ENCODE measurements around the gene WDR20.
"Not testable (repeated sequence)": the region's sequence is repeated elsewhere in the genome, so short reads cannot be mapped to it uniquely, and the experiment has no call there.

Gene WDR20

GRCh38 chr14:102230481-102231210 lies 90.9 kb downstream of the WDR20 start:
- DNase-seq (ENCODE audit: extremely low spot score, insufficient read length, low read depth) (no peak), FAIRE-seq (no peak)

- DNase-seq (ENCODE audit: extremely low spot score, insufficient read length, low read depth) (no peak), FAIRE-seq (no peak)
Observed at GRCh38 chr14:102231476-102232347, 92.0 kb downstream of the WDR20 start.

DNA sequence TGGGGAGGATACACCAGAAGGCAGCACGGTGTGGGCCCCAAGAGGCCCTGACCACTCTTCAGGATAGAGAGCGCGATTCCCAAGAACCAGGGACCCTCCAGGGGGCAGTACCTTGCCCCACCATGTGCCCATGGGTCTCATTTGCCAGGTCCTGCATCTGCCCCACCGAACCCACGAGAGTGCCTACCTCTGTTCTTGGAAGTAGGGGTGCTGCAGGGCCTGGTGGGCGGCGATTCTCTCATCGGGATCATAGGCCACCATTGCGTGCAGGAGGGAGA lies 92.6 kb downstream of the WDR20 start:
- no peak for FAIRE-seq

DNA sequence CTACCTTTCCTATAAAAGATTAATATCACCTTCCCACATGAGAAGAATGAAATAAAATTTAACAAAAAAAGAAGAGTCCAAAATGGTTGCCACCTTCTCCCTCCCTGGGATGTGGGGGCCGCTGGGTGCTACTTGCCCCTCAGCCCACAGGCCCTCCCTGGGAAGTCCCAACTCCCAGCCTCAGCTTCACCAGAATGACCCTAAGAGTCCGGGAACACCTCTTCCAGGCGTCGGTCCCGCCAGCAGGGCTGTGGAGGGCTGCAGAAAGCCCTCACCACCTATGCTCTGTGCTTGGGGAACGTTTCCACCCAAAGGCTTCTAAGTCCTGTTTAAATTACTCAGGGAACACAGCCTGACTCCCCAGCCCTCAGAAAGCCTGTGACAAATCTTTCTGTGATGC lies 93.4 kb downstream of the WDR20 start:
- FAIRE-seq, result no peak

More for the DNA sequence above, 92.6 kb downstream of the WDR20 start:
- no peak for DNase-seq (ENCODE audit: extremely low spot score, insufficient read length, low read depth)

GRCh38 chr14:102234331-102235264 lies 94.9 kb downstream of the WDR20 start:
- DNase-seq (ENCODE audit: extremely low spot score, insufficient read length, low read depth) (no peak), FAIRE-seq (no peak)

More for the DNA sequence above, 93.4 kb downstream of the WDR20 start:
- DNase-seq (ENCODE audit: extremely low spot score, insufficient read length, low read depth), result no peak

- DNase-seq (ENCODE audit: extremely low spot score, insufficient read length, low read depth), result peak; percentile 74
- FAIRE-seq, result peak; percentile 84
Observed at GRCh38 chr14:102235275-102235897, 95.7 kb downstream of the WDR20 start.

GRCh38 chr14:102236026-102236425 lies 96.3 kb downstream of the WDR20 start:
- no peak for DNase-seq (ENCODE audit: extremely low spot score, insufficient read length, low read depth)
- FAIRE-seq, result no peak

- no peak for DNase-seq (ENCODE audit: extremely low spot score, insufficient read length, low read depth)
- no peak for FAIRE-seq
Observed at GRCh38 chr14:102238131-102238530, 98.4 kb downstream of the WDR20 start.

- no peak for FAIRE-seq
- DNase-seq (ENCODE audit: extremely low spot score, insufficient read length, low read depth), result no peak
Observed at GRCh38 chr14:102238766-102239165, 99.1 kb downstream of the WDR20 start.

- no peak for FAIRE-seq
Observed at GRCh38 chr14:102239231-102239630, 99.5 kb downstream of the WDR20 start.

DNA sequence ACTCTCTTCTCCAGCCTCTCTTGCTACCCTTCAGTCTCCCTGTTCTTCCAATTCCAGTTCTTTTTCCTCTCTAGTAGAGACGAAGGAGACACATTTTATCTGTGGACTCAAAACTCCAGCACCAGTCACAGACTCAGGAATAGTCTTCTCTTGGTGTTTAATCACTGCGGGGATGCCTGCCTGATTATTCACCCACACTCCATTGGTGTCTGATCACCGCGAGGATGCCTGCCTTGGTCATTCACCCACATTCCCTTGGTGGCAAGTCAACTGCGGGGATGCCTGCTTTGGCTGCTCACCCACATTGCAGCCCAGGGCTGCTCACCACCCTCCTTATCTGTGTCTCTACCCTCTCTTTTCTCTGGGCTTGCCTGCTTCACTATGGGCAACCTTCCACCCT lies 100.8 kb downstream of the WDR20 start:
- DNase-seq (ENCODE audit: extremely low spot score, insufficient read length, low read depth); FAIRE-seq: not testable (repeated sequence)

More at GRCh38 chr14:102239231-102239630, 99.5 kb downstream of the WDR20 start:
- DNase-seq (ENCODE audit: extremely low spot score, insufficient read length, low read depth), result no peak

DNA sequence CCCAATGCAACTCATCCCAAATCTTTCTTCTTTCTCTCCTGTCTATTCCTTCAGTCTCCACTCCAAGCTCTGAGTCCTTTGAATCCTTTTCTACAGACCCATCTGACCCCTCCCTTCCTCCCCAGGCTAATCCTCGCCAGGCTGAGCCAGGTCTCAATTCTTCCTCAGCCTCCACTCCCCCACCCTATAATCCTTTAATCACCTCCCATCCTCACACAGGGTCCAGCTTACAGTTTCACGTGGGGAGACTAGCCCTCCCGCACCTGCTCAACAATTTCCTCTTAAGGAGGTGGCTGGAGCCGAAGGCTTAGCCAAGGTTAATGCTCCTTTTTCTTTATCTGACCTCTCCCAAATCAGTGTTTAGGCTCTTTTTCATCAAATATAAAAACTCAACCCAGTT lies 101.5 kb downstream of the WDR20 start:
- DNase-seq (ENCODE audit: extremely low spot score, insufficient read length, low read depth) (no peak), FAIRE-seq (no peak)

- FAIRE-seq; DNase-seq (ENCODE audit: extremely low spot score, insufficient read length, low read depth): not testable (repeated sequence)
Observed at GRCh38 chr14:102243795-102244194, 104.1 kb downstream of the WDR20 start.

GRCh38 chr14:102246071-102246470 lies 106.4 kb downstream of the WDR20 start:
- DNase-seq (ENCODE audit: extremely low spot score, insufficient read length, low read depth) (no peak), FAIRE-seq (no peak)

DNA sequence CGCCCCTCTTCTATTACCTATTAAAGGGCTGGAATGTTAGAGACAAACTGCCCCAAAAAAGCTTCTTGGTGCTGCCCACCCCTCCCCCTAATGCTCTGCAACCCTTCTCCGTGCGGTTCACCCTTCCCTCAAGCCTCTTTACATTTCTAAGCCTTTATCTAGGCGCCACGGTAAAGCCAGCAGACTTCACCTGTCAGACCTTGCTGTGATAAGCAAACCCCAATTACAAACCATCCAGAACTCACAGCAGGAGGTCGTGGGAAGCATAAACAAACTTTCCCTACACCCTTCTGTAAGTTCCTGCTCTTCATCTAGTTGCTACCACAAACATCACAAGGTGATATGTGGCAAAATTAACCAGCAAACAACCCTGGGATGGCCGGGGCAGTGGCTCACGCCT lies 108.4 kb downstream of the WDR20 start:
- no peak for DNase-seq (ENCODE audit: extremely low spot score, insufficient read length, low read depth)
- FAIRE-seq, result no peak

GRCh38 chr14:102249041-102249440 lies 109.3 kb downstream of the WDR20 start:
- DNase-seq (ENCODE audit: extremely low spot score, insufficient read length, low read depth) (no peak), FAIRE-seq (no peak)

DNA sequence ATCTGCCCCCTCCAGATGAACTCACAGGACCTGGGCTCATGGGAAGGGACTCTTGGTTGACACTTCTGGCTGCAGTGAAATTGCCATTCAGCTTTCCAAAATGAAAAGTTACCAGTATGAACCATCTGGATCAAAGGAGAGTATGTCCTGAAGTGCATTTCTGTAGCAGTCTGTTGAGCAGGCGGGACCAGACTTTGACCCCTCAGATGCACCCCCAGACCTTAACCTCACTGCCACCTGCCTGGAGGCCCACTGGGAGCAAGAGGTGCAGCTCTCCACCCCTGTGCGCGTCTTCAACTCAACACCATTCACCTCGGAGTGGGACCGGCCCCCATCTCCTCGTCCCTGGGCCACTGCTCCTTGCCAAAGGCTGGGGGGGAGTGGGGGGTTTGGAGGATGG lies 110.3 kb downstream of the WDR20 start:
- no peak for FAIRE-seq
- no peak for DNase-seq (ENCODE audit: extremely low spot score, insufficient read length, low read depth)

DNA sequence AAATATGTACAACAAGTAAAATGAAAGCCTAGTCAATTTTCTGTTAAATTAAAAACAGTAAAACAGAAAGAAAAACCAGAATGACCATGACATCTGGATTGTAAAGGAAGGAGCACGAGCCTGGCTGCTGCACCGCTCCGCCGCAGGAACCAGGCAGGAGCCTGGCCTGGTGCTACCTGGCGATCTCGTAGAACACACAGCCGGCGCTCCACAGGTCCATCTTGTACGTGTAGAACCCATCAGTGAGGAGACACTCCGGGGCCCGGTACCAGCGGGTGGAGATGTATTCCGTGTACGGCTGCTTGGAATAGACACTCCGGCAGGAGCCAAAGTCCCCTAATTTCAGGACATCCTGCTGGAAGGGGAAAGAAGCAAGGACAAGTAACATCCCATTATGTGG lies 110.9 kb downstream of the WDR20 start:
- DNase-seq (ENCODE audit: extremely low spot score, insufficient read length, low read depth), result no peak
- no peak for FAIRE-seq

GRCh38 chr14:102251161-102251560 lies 111.5 kb downstream of the WDR20 start:
- FAIRE-seq (no peak), DNase-seq (ENCODE audit: extremely low spot score, insufficient read length, low read depth) (no peak)

Measured in GM18507 (cell line).